RWPE2 (cell line): ENCODE data around the gene TICRR.

ENCODE experiments used
- ATAC-seq: fragments of 200-7000 bp; cut with Tn5 transposase; 3 replicates; pipeline ENCODE4 v1.9.1; 2021; ENCODE audit warnings: low read depth
- DNase-seq: peaks from one replicate; pipeline ENCODE4 v3.0.0-alpha.2; 2020; ENCODE audit warnings: low spot score
- H3K27ac ChIP-seq: fragments of 450-650 bp; 2 replicates; pipeline ENCODE4 v1.5.1; 2017; ENCODE audit warnings: mild to moderate bottlenecking; ENCODE audit not compliant: poor library complexity, severe bottlenecking
- H3K27me3 ChIP-seq: fragments of 250-450 bp; sonication (Bioruptor Pico); 2 replicates; pipeline ENCODE4 v1.5.1; 2021; ENCODE audit warnings: mild to moderate bottlenecking, moderate library complexity; ENCODE audit not compliant: insufficient read depth, poor library complexity, severe bottlenecking
- H3K36me3 ChIP-seq: fragments of 250-450 bp; sonication (Bioruptor Pico); 2 replicates; pipeline ENCODE4 v1.5.1; 2020; ENCODE audit warnings: low read depth, mild to moderate bottlenecking, moderate library complexity
- H3K4me1 ChIP-seq: fragments of 250-450 bp; sonication (Bioruptor Pico); 2 replicates; pipeline ENCODE4 v1.5.1; 2021; ENCODE audit warnings: mild to moderate bottlenecking, moderate library complexity; ENCODE audit not compliant: insufficient read depth, poor library complexity, severe bottlenecking
- H3K4me3 ChIP-seq: fragments of 250-450 bp; sonication (Bioruptor Pico); 2 replicates; pipeline ENCODE4 v1.5.1; 2021; ENCODE audit warnings: mild to moderate bottlenecking, moderate library complexity; ENCODE audit not compliant: severe bottlenecking
- H3K9me3 ChIP-seq: fragments of 250-450 bp; sonication (Bioruptor Pico); 2 replicates; pipeline ENCODE4 v1.5.1; 2021; ENCODE audit warnings: mild to moderate bottlenecking, moderate library complexity; ENCODE audit not compliant: severe bottlenecking
- CTCF ChIP-seq: fragments of 450-650 bp; IDR thresholded peaks from one replicate; pipeline ENCODE4 v1.5.1; 2017; ENCODE audit warnings: mild to moderate bottlenecking, moderate library complexity; ENCODE audit not compliant: poor library complexity, severe bottlenecking

The TICRR gene

GRCh38 chr15:89665449-89666181, 90.3 kb downstream of the TICRR start:
- peaks cover 19% of the 10 kb centered on the region for H3K4me1 ChIP-seq
- no peaks in the 10 kb centered on the region for H3K27me3 ChIP-seq
- H3K27ac ChIP-seq = no peak overlapping the region
- peak; percentile 18 for ATAC-seq
- TF ChIP-seq CTCF = no peak
- DNase-seq = no peak
- no peaks in the 10 kb centered on the region for H3K36me3 ChIP-seq
- no peaks in the 10 kb centered on the region for H3K9me3 ChIP-seq
- H3K4me3 ChIP-seq = peak overlapping the region; percentile 25

- ATAC-seq (no peak), DNase-seq (no peak)
- Histone ChIP-seq H3K36me3 (no peaks in the 10 kb centered on the region), H3K27ac (no peak overlapping the region), H3K4me3 (no peak overlapping the region), H3K27me3 (no peaks in the 10 kb centered on the region), H3K4me1 (peaks cover 19% of the 10 kb centered on the region), H3K9me3 (no peaks in the 10 kb centered on the region)
- TF ChIP-seq CTCF = no peak
These were observed 91.1 kb downstream of the TICRR start for GRCh38 chr15:89666184-89666857.

GRCh38 chr15:89666858-89667705, 91.8 kb downstream of the TICRR start:
- H3K27me3 ChIP-seq = no peaks in the 10 kb centered on the region
- DNase-seq = no peak
- TF ChIP-seq CTCF = no peak
- peaks cover 18% of the 10 kb centered on the region for H3K4me1 ChIP-seq
- no peaks in the 10 kb centered on the region for H3K9me3 ChIP-seq
- H3K36me3 ChIP-seq = no peaks in the 10 kb centered on the region
- no peak overlapping the region for H3K4me3 ChIP-seq
- H3K27ac ChIP-seq = no peak overlapping the region
- ATAC-seq = no peak

GRCh38 chr15:89667706-89667960, 92.4 kb downstream of the TICRR start:
- no peak for TF ChIP-seq CTCF
- H3K27ac ChIP-seq = no peak overlapping the region
- H3K4me3 ChIP-seq = no peak overlapping the region
- ATAC-seq (no peak), DNase-seq (no peak)
- H3K9me3 ChIP-seq = no peaks in the 10 kb centered on the region
- H3K27me3 ChIP-seq = no peaks in the 10 kb centered on the region
- H3K4me1 ChIP-seq = peaks cover 12% of the 10 kb centered on the region
- H3K36me3 ChIP-seq = no peaks in the 10 kb centered on the region
